Transverse colon (tissue), 4 donors: ENCODE measurements around the gene NPAS1.

ENCODE experiments used
- EP300 ChIP-seq: sonication (generic); formaldehyde crosslinking; IDR thresholded peaks from one replicate; pipeline ENCODE4 v1.6.1; 2017; ENCODE audit warnings: antibody characterized with exemption, low read depth
- POLR2A ChIP-seq: fragments of 450-650 bp; IDR thresholded peaks from one replicate; pipeline ENCODE4 v1.6.1; 2016; ENCODE audit warnings: antibody characterized with exemption, mild to moderate bottlenecking, moderate library complexity
- POLR2AphosphoS5 ChIP-seq, 3 donors: sonication (generic); formaldehyde crosslinking; IDR thresholded peaks; one replicate each; pipeline ENCODE4 v1.6.1; 2016; ENCODE audit warnings: antibody characterized with exemption in 3 of 3
- TF ChIP-seq, protein P1 (sequence below), 5 experiments: fragments of 200-600 bp in 3 of 5; fragments of 450-650 bp in 2 of 5; sonication (generic) in 3 of 5; IDR thresholded peaks; 1 replicate in 2 of 5; 2 replicates in 3 of 5; pipeline ENCODE4 v1.5.1; 2016 to 2017; ENCODE audit warnings: antibody characterized with exemption in 5 of 5, inconsistent platforms in 3 of 5, mild to moderate bottlenecking in 2 of 5, moderate library complexity in 1 of 5

DNA sequence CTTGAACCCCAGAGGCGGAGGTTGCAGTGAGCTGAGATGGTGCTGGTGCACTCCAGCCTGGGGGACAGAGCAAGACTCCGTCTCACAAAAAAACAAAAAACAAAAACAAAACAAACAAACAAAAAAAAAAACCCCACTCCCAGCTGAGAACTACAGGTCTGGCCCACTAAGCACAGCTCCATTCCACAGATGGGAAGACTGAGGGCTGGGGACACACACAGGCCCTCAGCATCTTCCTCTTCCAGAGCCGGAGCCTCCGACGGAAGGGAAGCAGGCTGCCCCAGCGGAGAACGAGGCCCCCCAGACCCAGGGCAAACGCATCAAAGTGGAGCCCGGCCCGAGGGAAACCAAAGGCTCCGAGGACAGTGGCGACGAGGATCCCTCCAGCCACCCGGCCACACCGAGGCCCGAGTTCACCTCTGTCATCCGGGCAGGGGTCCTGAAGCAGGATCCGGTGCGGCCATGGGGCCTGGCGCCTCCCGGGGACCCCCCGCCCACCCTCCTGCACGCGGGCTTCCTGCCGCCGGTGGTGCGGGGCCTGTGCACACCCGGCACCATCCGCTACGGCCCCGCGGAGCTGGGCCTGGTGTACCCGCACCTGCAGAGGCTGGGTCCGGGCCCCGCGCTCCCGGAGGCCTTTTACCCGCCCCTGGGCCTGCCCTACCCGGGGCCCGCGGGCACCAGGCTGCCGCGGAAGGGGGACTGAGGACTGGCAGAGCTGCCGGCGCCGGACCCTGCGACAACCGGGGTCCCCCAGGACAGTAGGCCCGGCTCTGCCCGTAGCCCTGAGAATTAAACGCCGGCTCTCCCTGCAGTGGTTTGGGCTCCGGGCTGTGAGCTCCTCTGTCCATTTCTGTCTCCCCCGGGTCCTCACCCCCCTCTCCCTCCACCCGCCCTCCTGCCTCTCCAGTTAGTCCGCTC, 25.6 kb downstream of the NPAS1 start:
- TF ChIP-seq, protein P1, sequence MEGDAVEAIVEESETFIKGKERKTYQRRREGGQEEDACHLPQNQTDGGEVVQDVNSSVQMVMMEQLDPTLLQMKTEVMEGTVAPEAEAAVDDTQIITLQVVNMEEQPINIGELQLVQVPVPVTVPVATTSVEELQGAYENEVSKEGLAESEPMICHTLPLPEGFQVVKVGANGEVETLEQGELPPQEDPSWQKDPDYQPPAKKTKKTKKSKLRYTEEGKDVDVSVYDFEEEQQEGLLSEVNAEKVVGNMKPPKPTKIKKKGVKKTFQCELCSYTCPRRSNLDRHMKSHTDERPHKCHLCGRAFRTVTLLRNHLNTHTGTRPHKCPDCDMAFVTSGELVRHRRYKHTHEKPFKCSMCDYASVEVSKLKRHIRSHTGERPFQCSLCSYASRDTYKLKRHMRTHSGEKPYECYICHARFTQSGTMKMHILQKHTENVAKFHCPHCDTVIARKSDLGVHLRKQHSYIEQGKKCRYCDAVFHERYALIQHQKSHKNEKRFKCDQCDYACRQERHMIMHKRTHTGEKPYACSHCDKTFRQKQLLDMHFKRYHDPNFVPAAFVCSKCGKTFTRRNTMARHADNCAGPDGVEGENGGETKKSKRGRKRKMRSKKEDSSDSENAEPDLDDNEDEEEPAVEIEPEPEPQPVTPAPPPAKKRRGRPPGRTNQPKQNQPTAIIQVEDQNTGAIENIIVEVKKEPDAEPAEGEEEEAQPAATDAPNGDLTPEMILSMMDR (IDR thresholded peaks at IDR 0.05) = no peak
- TF ChIP-seq POLR2A = no peak
- no peak for TF ChIP-seq POLR2AphosphoS5 (IDR thresholded peaks at IDR 0.05)
- TF ChIP-seq EP300 = no peak
